ENCODE data around the gene P2RX7.
"Not testable (repeated sequence)": the region's sequence is repeated elsewhere in the genome, so short reads cannot be mapped to it uniquely, and the experiment has no call there.

P2RX7 gene

GRCh38 chr12:121159467-121160307, 27.0 kb downstream of the P2RX7 start:
- no peak for DNase-seq
- in situ Hi-C loops (cut with HindIII; ENCODE audit: low pct_ligation_motif_present, low pct_unique_long_range_greater_than_20kb, low sequenced_read_pairs) = no loop called here

- DNase-seq = no peak
- in situ Hi-C loops (cut with HindIII; ENCODE audit: low pct_ligation_motif_present, low pct_unique_long_range_greater_than_20kb, low sequenced_read_pairs) = no loop called here
Measured at GRCh38 chr12:121162384-121162783, 29.7 kb downstream of the P2RX7 start.

DNA sequence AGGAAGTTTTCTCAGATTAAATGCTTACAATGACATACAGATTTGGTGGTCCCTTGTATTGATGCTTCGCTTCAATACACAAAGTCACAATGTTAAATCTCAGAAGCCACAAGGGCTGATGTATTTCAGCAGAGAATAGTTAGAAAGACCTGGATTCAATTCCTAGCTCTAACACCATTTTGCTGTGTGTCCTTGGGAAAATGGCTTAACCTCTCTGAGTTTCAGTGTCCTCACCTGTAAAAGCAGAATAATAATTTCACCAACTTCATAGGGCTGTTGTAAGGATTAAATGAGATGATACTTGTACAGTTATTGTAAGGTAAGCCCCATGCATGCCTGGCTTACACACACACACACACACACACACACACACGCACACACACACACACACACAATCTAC, 30.3 kb downstream of the P2RX7 start:
- no peak for DNase-seq
- in situ Hi-C loops (cut with HindIII; ENCODE audit: low pct_ligation_motif_present, low pct_unique_long_range_greater_than_20kb, low sequenced_read_pairs) = no loop called here

- DNase-seq; in situ Hi-C loops (cut with HindIII; ENCODE audit: low pct_ligation_motif_present, low pct_unique_long_range_greater_than_20kb, low sequenced_read_pairs): not testable (repeated sequence)
Measured at GRCh38 chr12:121164839-121165238, 32.2 kb downstream of the P2RX7 start.

- DNase-seq = no peak
- in situ Hi-C loops (cut with HindIII; ENCODE audit: low pct_ligation_motif_present, low pct_unique_long_range_greater_than_20kb, low sequenced_read_pairs) = no loop called here
Measured at GRCh38 chr12:121165316-121165715, 32.6 kb downstream of the P2RX7 start.

DNA sequence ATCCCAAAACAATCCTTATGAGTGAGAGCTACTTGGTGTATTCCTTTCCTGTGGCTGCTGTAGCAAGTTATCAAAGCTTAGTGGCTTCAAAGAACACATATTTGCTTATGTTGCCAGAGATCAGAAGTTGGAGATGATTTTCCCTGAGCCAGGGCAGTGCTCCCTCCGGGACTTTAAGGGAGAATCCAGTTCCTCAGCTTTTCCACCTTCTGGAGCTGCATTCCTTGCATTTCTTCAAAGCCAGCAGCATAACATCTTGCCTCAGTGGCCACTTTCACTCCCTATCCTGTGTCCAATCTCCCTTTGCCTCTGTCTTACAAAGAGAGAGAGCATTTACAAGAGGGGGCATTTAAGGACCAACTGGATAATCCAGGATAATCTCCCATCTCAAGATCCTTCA, 33.7 kb downstream of the P2RX7 start:
- DNase-seq = no peak

GRCh38 chr12:121167232-121167820, 34.6 kb downstream of the P2RX7 start:
- in situ Hi-C loops (cut with HindIII; ENCODE audit: low pct_ligation_motif_present, low pct_unique_long_range_greater_than_20kb, low sequenced_read_pairs) = no loop called here
- DNase-seq = no peak

More for the DNA sequence above, 33.7 kb downstream of the P2RX7 start:
- in situ Hi-C loops (cut with HindIII; ENCODE audit: low pct_ligation_motif_present, low pct_unique_long_range_greater_than_20kb, low sequenced_read_pairs) = no loop called here

DNA sequence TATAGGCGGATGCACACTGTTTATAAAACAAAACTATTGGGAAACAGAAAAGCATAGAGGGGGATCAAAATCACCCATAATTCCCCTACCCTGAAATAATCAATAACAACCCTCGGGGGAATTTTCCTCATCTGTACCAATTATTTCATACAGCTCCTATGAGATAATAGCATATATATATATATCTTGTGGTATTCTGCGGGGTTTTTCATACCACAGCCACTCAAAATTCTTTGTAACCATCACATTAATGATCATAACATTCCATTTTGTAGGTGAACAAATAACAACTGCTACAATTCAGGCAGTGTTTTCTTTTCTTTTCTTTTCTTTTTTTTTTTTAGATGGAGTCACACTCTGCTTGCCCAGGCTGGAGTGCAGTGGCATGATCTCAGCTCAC, 35.3 kb downstream of the P2RX7 start:
- no peak for DNase-seq
- in situ Hi-C loops (cut with HindIII; ENCODE audit: low pct_ligation_motif_present, low pct_unique_long_range_greater_than_20kb, low sequenced_read_pairs) = no loop called here

DNA sequence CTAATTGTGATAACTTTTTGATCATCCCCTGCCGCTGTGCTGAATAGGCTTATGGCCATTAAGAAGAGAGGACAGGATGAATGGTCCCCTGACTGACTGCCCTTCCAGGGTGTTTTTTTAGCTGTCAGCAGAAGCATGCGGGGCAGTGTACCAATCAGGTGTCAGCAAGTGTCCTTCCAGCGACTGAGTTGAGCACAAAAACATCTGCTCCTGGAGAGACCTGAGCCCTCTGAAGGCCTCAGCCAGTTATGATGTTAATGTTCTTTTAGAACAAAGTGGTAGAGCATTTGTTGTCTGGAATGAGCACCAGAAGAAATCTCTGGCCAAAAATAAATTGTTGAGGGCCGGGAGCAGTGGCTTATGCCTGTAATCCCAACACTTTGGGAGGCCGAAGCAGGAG, 37.5 kb downstream of the P2RX7 start:
- in situ Hi-C loops (cut with HindIII; ENCODE audit: low pct_ligation_motif_present, low pct_unique_long_range_greater_than_20kb, low sequenced_read_pairs) = no loop called here
- DNase-seq = no peak

DNA sequence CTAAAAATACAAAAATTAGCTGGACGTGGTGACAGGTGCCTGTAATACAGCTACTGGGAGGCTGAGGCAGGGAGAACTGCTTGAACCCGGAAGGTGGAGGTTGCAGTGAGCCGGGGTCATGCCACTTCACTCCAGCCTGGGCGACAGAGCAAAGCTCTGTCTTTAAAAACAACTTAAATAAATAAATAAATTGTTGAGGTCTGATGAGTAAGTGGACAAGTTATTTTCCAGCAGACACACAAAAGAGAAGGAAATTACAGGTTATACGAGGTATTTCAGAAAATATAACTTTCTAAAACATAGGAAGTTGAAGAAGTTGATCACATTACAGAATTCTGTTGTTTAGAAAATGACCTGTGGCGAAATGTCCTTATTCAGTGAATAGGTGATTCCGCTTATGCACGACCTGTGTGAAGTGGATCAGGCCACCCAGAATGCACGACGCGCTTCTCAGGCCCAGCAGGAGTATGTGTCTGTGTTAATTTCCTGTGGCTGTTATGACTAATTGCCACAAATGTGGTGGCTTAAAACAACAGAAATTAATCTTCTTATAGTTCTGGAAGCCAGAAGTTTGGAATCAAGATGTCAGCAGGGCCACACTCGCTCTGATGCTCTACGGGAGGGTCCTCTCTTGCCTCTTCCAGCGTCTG, 38.1 kb downstream of the P2RX7 start:
- in situ Hi-C loops (cut with HindIII; ENCODE audit: low pct_ligation_motif_present, low pct_unique_long_range_greater_than_20kb, low sequenced_read_pairs) = no loop called here
- no peak for DNase-seq

DNA sequence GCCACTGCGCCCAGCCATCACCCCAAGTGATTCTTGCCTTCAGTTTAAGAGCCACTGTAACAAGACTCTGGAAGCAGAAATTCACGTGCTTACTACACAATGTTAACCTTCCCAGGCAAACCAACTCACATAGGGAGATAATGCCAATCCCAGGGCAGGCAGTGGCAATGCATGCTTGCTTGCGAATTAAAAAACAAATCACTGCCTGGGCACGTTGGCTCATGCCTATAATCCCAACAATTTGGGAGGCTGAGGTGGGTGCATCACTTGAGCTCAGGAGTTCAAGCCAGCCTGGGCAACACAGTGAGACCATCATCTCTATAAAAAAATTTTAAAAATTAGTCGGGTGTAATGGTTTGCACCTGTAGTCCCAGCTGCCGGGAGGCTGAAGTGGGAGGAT, 39.5 kb downstream of the P2RX7 start:
- DNase-seq = no peak
- in situ Hi-C loops (cut with HindIII; ENCODE audit: low pct_ligation_motif_present, low pct_unique_long_range_greater_than_20kb, low sequenced_read_pairs) = no loop called here

DNA sequence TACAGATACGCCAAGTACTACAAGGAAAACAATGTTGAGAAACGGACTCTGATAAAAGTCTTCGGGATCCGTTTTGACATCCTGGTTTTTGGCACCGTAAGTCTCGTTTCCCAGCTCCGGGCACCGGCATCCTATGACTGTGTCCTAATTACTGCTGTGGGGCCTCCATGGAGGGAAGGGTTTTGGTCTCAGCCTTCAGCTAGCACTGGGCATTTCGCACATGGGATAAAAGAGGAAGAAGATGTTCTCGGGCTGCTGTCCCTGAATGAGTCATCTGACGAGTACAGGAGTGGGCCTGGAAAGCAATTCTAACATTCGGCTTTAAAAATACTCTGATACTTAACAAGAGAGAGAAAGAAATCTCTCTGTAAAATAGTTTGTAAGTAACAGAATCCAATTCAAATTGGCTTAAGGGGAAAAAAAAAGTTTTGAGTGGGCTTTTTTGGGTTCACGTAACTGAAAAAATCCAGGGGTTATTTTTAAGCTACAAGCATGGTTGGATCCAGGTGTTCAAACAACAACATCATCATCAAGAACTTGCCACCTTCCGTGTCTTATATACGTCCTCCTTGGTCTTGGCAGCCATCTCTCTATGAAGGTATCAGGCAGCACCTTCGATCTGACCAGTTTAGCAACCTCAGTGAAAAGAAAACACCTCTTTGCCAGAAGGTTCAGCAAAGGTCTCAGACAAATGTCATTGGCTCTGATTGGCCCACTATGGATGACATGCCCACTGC, 42.9 kb downstream of the P2RX7 start:
- in situ Hi-C loops (cut with HindIII; ENCODE audit: low pct_ligation_motif_present, low pct_unique_long_range_greater_than_20kb, low sequenced_read_pairs) = no loop called here

GRCh38 chr12:121176826-121177529, 44.3 kb downstream of the P2RX7 start:
- DNase-seq = no peak
- in situ Hi-C loops (cut with HindIII; ENCODE audit: low pct_ligation_motif_present, low pct_unique_long_range_greater_than_20kb, low sequenced_read_pairs) = no loop called here

More for the DNA sequence above, 42.9 kb downstream of the P2RX7 start:
- no peak for DNase-seq

DNA sequence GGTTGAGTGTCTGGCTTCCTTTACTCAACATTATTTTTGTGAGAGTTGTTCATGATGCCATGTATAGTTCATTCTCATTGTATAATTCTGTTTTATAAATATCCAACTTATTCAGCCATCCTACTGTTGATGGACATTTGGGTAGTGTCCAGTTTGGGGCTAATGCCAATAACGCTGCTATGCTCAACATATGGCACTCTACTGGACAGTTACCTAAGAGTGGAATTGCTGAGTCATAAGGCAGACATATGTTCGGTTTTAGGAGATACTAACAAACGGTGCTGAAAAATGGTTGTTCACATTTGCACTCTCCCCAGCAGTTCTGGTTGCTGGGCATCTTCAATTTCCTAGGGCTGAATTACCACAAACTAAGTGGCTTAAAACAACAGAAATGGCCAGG, 48.5 kb downstream of the P2RX7 start:
- DNase-seq = no peak
- in situ Hi-C loops (cut with HindIII; ENCODE audit: low pct_ligation_motif_present, low pct_unique_long_range_greater_than_20kb, low sequenced_read_pairs) = no loop called here

GRCh38 chr12:121182222-121182893, 49.7 kb downstream of the P2RX7 start:
- in situ Hi-C loops (cut with HindIII; ENCODE audit: low pct_ligation_motif_present, low pct_unique_long_range_greater_than_20kb, low sequenced_read_pairs) = no loop called here
- DNase-seq = no peak

DNA sequence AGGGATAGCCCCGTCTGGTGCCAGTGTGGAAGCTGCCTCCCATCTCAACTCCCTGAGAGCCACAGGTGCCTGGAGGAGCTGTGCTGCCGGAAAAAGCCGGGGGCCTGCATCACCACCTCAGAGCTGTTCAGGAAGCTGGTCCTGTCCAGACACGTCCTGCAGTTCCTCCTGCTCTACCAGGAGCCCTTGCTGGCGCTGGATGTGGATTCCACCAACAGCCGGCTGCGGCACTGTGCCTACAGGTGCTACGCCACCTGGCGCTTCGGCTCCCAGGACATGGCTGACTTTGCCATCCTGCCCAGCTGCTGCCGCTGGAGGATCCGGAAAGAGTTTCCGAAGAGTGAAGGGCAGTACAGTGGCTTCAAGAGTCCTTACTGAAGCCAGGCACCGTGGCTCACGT, 51.7 kb downstream of the P2RX7 start:
- no peak for DNase-seq
- in situ Hi-C loops (cut with HindIII; ENCODE audit: low pct_ligation_motif_present, low pct_unique_long_range_greater_than_20kb, low sequenced_read_pairs) = no loop called here

- no peak for DNase-seq
- in situ Hi-C loops (cut with HindIII; ENCODE audit: low pct_ligation_motif_present, low pct_unique_long_range_greater_than_20kb, low sequenced_read_pairs) = no loop called here
Measured at GRCh38 chr12:121184984-121185889, 52.6 kb downstream of the P2RX7 start.

Measured in ACHN (cell line).